GM19351 (cell line): ENCODE measurements around the gene NFKBIL1.
A peak's percentile ranks its signal among the peaks of the same experiment; 100 is the strongest.
"Not testable (repeated sequence)": the region's sequence is repeated elsewhere in the genome, so short reads cannot be mapped to it uniquely, and the experiment has no call there.

Source experiments
- ATAC-seq: cut with Tn5 transposase; IDR thresholded peaks from one replicate; pipeline ENCODE4 v1.9.1; 2021; ENCODE audit warnings: mild to moderate bottlenecking, moderate library complexity; ENCODE audit not compliant: unreplicated experiment

NFKBIL1 gene

GRCh38 chr6:31534521-31535040, 12.8 kb upstream of the NFKBIL1 start:
- no peak for ATAC-seq

GRCh38 chr6:31535538-31536324, 11.7 kb upstream of the NFKBIL1 start:
- ATAC-seq: no peak

- ATAC-seq: no peak
Observed at GRCh38 chr6:31538805-31539400, 8.5 kb upstream of the NFKBIL1 start.

GRCh38 chr6:31540640-31541039, 6.8 kb upstream of the NFKBIL1 start:
- ATAC-seq: no peak

- peak; percentile 20 for ATAC-seq
Observed at GRCh38 chr6:31541059-31541657, 6.2 kb upstream of the NFKBIL1 start.

- ATAC-seq: peak; percentile 56
Observed at GRCh38 chr6:31541658-31542521, 5.5 kb upstream of the NFKBIL1 start, which contains the start of gene DDX39B. DDX39B (minus strand) TSS chr6:31542003; CDS start chr6:31540532, 1,471 bp downstream.

GRCh38 chr6:31543639-31544038, 3.8 kb upstream of the NFKBIL1 start:
- ATAC-seq: no peak

GRCh38 chr6:31544676-31545075, 2.7 kb upstream of the NFKBIL1 start:
- ATAC-seq: no peak

- no peak for ATAC-seq
Observed at GRCh38 chr6:31545291-31545690, 2.1 kb upstream of the NFKBIL1 start.

GRCh38 chr6:31546339-31546957, 960 bp upstream of the NFKBIL1 start, which contains the start of gene ATP6V1G2:
ATP6V1G2 (minus strand) TSS chr6:31546608; CDS start chr6:31546559, 49 bp downstream.
- ATAC-seq: no peak

- ATAC-seq: no peak
Observed at GRCh38 chr6:31547727-31548543, 527 bp downstream of the NFKBIL1 start.

- ATAC-seq: no peak
Observed at GRCh38 chr6:31548544-31548873, 1.1 kb downstream of the NFKBIL1 start.

GRCh38 chr6:31551371-31551770, 4.0 kb downstream of the NFKBIL1 start:
- not testable (repeated sequence) for ATAC-seq

GRCh38 chr6:31556307-31556706, 8.9 kb downstream of the NFKBIL1 start:
- ATAC-seq: no peak

- ATAC-seq: no peak
Observed at GRCh38 chr6:31557443-31558317, 10.3 kb downstream of the NFKBIL1 start.

- no peak for ATAC-seq
Observed at GRCh38 chr6:31558318-31558625, 10.9 kb downstream of the NFKBIL1 start.

- ATAC-seq: no peak
Observed at GRCh38 chr6:31558631-31559500, 11.5 kb downstream of the NFKBIL1 start.

GRCh38 chr6:31559606-31559957, 12.2 kb downstream of the NFKBIL1 start:
- ATAC-seq: no peak
